ENCODE data around the gene IDI1. TPM values are rescaled to one million over a fixed set of nuclear protein-coding genes. Genes with fewer than 3 reads are reported as not detected.

The IDI1 gene
- total RNA-seq, 1 experiment from 2014 or later: 47.2 TPM

DNA sequence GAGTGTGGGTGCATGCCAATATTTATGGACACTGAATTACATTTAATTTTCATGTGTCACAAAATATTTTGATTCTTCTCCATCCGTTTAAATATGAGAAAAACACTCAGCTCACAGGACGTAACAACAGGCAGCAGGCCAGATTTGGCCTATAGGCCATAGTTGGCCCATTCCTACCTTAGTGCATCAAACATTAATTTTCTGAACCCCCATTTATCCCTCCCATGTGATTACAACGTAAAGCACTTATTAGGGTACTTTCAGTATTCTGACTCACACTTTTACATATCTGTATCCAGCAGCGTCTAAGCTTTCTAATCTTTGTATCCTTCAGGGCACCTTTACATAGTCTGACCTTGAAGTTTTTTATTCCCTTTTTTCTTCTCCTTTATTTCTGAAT is 4.0 kb downstream of the IDI1 start:
- CTCF ChIA-PET: no interaction called here
- H3K36me3 Mint-ChIP-seq: peaks cover 54% of the 10 kb centered on the region

DNA sequence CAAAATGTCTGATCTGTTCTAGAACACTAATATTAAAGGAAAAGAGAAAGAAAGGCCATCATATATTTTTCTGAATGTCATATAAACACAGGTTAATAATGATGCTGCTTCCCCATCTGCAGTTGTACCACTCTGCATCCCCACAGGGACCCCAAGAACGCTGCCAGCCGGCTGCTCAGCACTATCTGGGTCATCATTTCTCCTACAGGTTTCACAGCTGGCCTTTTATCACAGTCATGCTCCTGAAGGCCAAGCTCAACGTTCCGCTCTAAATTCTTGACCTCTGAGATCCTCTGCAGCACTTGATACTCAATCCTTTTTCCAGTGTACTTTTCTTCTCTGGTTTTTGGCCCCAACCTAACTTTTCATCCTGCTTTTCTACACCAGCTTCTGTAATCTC is 4.8 kb downstream of the IDI1 start:
- H3K36me3 Mint-ChIP-seq: peaks cover 54% of the 10 kb centered on the region
- H3K4me1 Mint-ChIP-seq: peaks cover 19% of the 10 kb centered on the region
- no peaks in the 10 kb centered on the region for H3K27me3 Mint-ChIP-seq (ENCODE audit: low read depth)
- peak overlapping the region; percentile 73 for H3K27ac Mint-ChIP-seq
- TF ChIP-seq ZBTB21 (CRISPR knock-in tag; IDR thresholded peaks at IDR 0.05; ENCODE audit: borderline replicate concordance) (no peak), ZNF138 (CRISPR knock-in tag; conservative IDR thresholded peaks at IDR 0.05) (no peak), TCF7 (CRISPR knock-in tag; IDR thresholded peaks at IDR 0.05; ENCODE audit: low read depth) (no peak)
- TF ChIP-seq, protein P1, sequence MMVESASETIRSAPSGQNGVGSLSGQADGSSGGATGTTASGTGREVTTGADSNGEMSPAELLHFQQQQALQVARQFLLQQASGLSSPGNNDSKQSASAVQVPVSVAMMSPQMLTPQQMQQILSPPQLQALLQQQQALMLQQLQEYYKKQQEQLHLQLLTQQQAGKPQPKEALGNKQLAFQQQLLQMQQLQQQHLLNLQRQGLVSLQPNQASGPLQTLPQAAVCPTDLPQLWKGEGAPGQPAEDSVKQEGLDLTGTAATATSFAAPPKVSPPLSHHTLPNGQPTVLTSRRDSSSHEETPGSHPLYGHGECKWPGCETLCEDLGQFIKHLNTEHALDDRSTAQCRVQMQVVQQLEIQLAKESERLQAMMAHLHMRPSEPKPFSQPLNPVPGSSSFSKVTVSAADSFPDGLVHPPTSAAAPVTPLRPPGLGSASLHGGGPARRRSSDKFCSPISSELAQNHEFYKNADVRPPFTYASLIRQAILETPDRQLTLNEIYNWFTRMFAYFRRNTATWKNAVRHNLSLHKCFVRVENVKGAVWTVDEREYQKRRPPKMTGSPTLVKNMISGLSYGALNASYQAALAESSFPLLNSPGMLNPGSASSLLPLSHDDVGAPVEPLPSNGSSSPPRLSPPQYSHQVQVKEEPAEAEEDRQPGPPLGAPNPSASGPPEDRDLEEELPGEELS (CRISPR knock-in tag; IDR thresholded peaks at IDR 0.05): no peak
- no peak overlapping the region for H3K4me3 Mint-ChIP-seq
- H3K9me3 Mint-ChIP-seq: no peaks in the 10 kb centered on the region
- ATAC-seq (no peak), DNase-seq (ENCODE audit: low spot score) (no peak)
- ChIA-PET CTCF (interaction anchor here (1.8 kb wide), 1 partner anchor 66 kb away, joined by 5 read pairs; no protein-coding TSS in a partner anchor), POLR2A (no interaction called here)

More for the DNA sequence above, 4.0 kb downstream of the IDI1 start:
- peaks cover 19% of the 10 kb centered on the region for H3K4me1 Mint-ChIP-seq
- POLR2A ChIA-PET: interaction anchor here (0.6 to 1.0 kb wide), 2 partner anchors 9 to 234 kb away, joined by 3 to 5 read pairs; no protein-coding TSS in a partner anchor
- no peaks in the 10 kb centered on the region for H3K27me3 Mint-ChIP-seq (ENCODE audit: low read depth)
- DNase-seq (ENCODE audit: low spot score): no peak
- no peaks in the 10 kb centered on the region for H3K9me3 Mint-ChIP-seq
- TF ChIP-seq, protein P2, sequence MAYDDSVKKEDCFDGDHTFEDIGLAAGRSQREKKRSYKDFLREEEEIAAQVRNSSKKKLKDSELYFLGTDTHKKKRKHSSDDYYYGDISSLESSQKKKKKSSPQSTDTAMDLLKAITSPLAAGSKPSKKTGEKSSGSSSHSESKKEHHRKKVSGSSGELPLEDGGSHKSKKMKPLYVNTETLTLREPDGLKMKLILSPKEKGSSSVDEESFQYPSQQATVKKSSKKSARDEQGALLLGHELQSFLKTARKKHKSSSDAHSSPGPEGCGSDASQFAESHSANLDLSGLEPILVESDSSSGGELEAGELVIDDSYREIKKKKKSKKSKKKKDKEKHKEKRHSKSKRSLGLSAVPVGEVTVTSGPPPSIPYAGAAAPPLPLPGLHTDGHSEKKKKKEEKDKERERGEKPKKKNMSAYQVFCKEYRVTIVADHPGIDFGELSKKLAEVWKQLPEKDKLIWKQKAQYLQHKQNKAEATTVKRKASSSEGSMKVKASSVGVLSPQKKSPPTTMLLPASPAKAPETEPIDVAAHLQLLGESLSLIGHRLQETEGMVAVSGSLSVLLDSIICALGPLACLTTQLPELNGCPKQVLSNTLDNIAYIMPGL (CRISPR knock-in tag; IDR thresholded peaks at IDR 0.05): no peak
- TF ChIP-seq SMAD4 (CRISPR knock-in tag; IDR thresholded peaks at IDR 0.05) (no peak), ELF4 (CRISPR knock-in tag; IDR thresholded peaks at IDR 0.05; ENCODE audit: low read depth) (no peak), TEAD4 (CRISPR knock-in tag; IDR thresholded peaks at IDR 0.05) (no peak), ZBTB21 (CRISPR knock-in tag; IDR thresholded peaks at IDR 0.05; ENCODE audit: borderline replicate concordance) (no peak), SOX15 (CRISPR knock-in tag; IDR thresholded peaks at IDR 0.05) (no peak), ZNF317 (CRISPR knock-in tag; IDR thresholded peaks at IDR 0.05; ENCODE audit: borderline replicate concordance, low read depth) (no peak), JAZF1 (CRISPR knock-in tag; IDR thresholded peaks at IDR 0.05) (no peak)
- TF ChIP-seq, protein P3, sequence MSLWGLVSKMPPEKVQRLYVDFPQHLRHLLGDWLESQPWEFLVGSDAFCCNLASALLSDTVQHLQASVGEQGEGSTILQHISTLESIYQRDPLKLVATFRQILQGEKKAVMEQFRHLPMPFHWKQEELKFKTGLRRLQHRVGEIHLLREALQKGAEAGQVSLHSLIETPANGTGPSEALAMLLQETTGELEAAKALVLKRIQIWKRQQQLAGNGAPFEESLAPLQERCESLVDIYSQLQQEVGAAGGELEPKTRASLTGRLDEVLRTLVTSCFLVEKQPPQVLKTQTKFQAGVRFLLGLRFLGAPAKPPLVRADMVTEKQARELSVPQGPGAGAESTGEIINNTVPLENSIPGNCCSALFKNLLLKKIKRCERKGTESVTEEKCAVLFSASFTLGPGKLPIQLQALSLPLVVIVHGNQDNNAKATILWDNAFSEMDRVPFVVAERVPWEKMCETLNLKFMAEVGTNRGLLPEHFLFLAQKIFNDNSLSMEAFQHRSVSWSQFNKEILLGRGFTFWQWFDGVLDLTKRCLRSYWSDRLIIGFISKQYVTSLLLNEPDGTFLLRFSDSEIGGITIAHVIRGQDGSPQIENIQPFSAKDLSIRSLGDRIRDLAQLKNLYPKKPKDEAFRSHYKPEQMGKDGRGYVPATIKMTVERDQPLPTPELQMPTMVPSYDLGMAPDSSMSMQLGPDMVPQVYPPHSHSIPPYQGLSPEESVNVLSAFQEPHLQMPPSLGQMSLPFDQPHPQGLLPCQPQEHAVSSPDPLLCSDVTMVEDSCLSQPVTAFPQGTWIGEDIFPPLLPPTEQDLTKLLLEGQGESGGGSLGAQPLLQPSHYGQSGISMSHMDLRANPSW (CRISPR knock-in tag; conservative IDR thresholded peaks at IDR 0.05; ENCODE audit: low read depth): no peak
- TF ChIP-seq, protein P4, sequence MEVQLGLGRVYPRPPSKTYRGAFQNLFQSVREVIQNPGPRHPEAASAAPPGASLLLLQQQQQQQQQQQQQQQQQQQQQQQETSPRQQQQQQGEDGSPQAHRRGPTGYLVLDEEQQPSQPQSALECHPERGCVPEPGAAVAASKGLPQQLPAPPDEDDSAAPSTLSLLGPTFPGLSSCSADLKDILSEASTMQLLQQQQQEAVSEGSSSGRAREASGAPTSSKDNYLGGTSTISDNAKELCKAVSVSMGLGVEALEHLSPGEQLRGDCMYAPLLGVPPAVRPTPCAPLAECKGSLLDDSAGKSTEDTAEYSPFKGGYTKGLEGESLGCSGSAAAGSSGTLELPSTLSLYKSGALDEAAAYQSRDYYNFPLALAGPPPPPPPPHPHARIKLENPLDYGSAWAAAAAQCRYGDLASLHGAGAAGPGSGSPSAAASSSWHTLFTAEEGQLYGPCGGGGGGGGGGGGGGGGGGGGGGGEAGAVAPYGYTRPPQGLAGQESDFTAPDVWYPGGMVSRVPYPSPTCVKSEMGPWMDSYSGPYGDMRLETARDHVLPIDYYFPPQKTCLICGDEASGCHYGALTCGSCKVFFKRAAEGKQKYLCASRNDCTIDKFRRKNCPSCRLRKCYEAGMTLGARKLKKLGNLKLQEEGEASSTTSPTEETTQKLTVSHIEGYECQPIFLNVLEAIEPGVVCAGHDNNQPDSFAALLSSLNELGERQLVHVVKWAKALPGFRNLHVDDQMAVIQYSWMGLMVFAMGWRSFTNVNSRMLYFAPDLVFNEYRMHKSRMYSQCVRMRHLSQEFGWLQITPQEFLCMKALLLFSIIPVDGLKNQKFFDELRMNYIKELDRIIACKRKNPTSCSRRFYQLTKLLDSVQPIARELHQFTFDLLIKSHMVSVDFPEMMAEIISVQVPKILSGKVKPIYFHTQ (CRISPR knock-in tag; IDR thresholded peaks at IDR 0.05): no peak
- TF ChIP-seq, protein P5, sequence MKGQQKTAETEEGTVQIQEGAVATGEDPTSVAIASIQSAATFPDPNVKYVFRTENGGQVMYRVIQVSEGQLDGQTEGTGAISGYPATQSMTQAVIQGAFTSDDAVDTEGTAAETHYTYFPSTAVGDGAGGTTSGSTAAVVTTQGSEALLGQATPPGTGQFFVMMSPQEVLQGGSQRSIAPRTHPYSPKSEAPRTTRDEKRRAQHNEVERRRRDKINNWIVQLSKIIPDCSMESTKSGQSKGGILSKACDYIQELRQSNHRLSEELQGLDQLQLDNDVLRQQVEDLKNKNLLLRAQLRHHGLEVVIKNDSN (CRISPR knock-in tag; IDR thresholded peaks at IDR 0.05): no peak
- TF ChIP-seq, protein P6, sequence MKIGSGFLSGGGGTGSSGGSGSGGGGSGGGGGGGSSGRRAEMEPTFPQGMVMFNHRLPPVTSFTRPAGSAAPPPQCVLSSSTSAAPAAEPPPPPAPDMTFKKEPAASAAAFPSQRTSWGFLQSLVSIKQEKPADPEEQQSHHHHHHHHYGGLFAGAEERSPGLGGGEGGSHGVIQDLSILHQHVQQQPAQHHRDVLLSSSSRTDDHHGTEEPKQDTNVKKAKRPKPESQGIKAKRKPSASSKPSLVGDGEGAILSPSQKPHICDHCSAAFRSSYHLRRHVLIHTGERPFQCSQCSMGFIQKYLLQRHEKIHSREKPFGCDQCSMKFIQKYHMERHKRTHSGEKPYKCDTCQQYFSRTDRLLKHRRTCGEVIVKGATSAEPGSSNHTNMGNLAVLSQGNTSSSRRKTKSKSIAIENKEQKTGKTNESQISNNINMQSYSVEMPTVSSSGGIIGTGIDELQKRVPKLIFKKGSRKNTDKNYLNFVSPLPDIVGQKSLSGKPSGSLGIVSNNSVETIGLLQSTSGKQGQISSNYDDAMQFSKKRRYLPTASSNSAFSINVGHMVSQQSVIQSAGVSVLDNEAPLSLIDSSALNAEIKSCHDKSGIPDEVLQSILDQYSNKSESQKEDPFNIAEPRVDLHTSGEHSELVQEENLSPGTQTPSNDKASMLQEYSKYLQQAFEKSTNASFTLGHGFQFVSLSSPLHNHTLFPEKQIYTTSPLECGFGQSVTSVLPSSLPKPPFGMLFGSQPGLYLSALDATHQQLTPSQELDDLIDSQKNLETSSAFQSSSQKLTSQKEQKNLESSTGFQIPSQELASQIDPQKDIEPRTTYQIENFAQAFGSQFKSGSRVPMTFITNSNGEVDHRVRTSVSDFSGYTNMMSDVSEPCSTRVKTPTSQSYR (CRISPR knock-in tag; IDR thresholded peaks at IDR 0.05): no peak
- H3K4me3 Mint-ChIP-seq: peak overlapping the region; percentile 50
- peak overlapping the region; percentile 81 for H3K27ac Mint-ChIP-seq
- no peak for ATAC-seq
